Testis (tissue), 2 donors: ENCODE measurements around the gene RGS6.

Experiments used
- CTCF ChIP-seq, 3 experiments: fragments of 450-650 bp in 2 of 3; fragments of 200-600 bp in 1 of 3; sonication (generic) in 1 of 3; IDR thresholded peaks; one replicate each; pipeline ENCODE4 v1.5.1; 2016 to 2019; ENCODE audit warnings: antibody characterized with exemption in 3 of 3, mild to moderate bottlenecking in 2 of 3, moderate library complexity in 1 of 3
- POLR2A ChIP-seq: fragments of 450-650 bp; IDR thresholded peaks from one replicate; pipeline ENCODE4 v1.6.1; 2017; ENCODE audit warnings: antibody characterized with exemption, mild to moderate bottlenecking, moderate library complexity

GRCh38 chr14:72549026-72549425, 616.8 kb downstream of the RGS6 start:
- TF ChIP-seq CTCF (IDR thresholded peaks at IDR 0.05) (no peak), POLR2A (no peak)
